Measurements from ENCODE around the gene LRRC7. TPM values are rescaled to one million over a fixed set of nuclear protein-coding genes. Genes with fewer than 3 reads are reported as not detected.

The LRRC7 gene
- total RNA-seq, 1 donor: under 0.01 TPM

- Histone ChIP-seq H3K9me3 (ENCODE audit: low read depth, low read length) (no peaks in the 10 kb centered on the region), H3K36me3 (ENCODE audit: insufficient read depth, low read length) (no peaks in the 10 kb centered on the region), H3K79me2 (ENCODE audit: insufficient read depth, low read length) (no peaks in the 10 kb centered on the region), H2AFZ (ENCODE audit: low read length) (no peak overlapping the region), H3K4me2 (ENCODE audit: insufficient read depth, low read length) (no peak overlapping the region), H3K4me3 (ENCODE audit: insufficient read depth, low read length) (no peak overlapping the region), H3K4me1 (ENCODE audit: insufficient read depth, low read length) (no peaks in the 10 kb centered on the region), H4K20me1 (ENCODE audit: insufficient read depth, low read length) (no peaks in the 10 kb centered on the region), H3K27ac (ENCODE audit: low read depth, low read length) (no peak overlapping the region), H3K27me3 (ENCODE audit: insufficient read depth, low read length) (no peaks in the 10 kb centered on the region)
- no peak for TF ChIP-seq CTCF (IDR thresholded peaks at IDR 0.05; ENCODE audit: extremely low read depth, low read depth, low read length)
- no peak for DNase-seq (ENCODE audit: insufficient read length, low spot score, missing footprints)
Observed at GRCh38 chr1:70017770-70018169, 450.0 kb downstream of the LRRC7 start.

DNA sequence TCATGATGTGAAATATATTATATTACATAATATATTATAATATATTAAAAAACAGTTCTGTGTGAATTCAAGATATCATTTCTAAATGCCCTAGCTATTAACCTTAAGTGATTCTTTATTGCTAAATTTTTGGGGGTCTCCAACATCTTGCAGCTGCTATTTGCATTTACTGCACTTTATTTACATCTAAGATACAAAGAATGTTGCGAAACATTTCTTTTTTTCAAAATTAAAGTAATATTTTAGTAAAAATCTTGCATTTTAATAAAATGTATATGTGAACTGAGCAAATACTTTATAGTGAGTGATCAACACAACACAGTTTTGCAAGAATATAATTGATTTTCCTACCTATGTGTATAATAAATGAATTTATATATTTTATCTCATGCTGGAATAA is 456.6 kb downstream of the LRRC7 start:
- Histone ChIP-seq H3K27ac (ENCODE audit: low read depth, low read length) (no peak overlapping the region), H3K4me2 (ENCODE audit: insufficient read depth, low read length) (no peak overlapping the region), H3K9me3 (ENCODE audit: low read depth, low read length) (no peaks in the 10 kb centered on the region), H3K4me1 (ENCODE audit: insufficient read depth, low read length) (no peaks in the 10 kb centered on the region), H2AFZ (ENCODE audit: low read length) (no peak overlapping the region), H4K20me1 (ENCODE audit: insufficient read depth, low read length) (no peaks in the 10 kb centered on the region), H3K27me3 (ENCODE audit: insufficient read depth, low read length) (no peaks in the 10 kb centered on the region), H3K36me3 (ENCODE audit: insufficient read depth, low read length) (no peaks in the 10 kb centered on the region), H3K79me2 (ENCODE audit: insufficient read depth, low read length) (no peaks in the 10 kb centered on the region), H3K4me3 (ENCODE audit: insufficient read depth, low read length) (no peak overlapping the region)
- no peak for TF ChIP-seq CTCF (IDR thresholded peaks at IDR 0.05; ENCODE audit: extremely low read depth, low read depth, low read length)
- DNase-seq (ENCODE audit: insufficient read length, low spot score, missing footprints): no peak

DNA sequence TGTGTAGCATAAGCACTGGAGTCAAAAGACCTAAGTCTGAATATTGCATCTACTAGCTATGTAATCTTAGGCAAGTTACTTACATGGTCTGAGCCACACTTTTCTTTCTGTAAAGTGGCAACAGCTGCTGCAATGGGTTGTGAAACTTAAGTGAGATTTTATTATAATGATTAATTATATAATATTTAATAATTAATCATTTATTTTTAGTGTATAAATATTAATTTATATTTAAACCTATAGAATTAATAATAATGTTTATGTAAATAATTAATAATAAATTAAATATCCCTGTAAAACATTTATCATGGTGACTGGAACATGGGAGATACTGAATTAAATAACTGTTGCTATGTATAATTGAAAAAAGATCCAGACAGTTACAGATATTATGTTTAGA is 457.3 kb downstream of the LRRC7 start:
- Histone ChIP-seq H3K4me1 (ENCODE audit: insufficient read depth, low read length) (no peaks in the 10 kb centered on the region), H3K27ac (ENCODE audit: low read depth, low read length) (no peak overlapping the region), H4K20me1 (ENCODE audit: insufficient read depth, low read length) (no peaks in the 10 kb centered on the region), H3K27me3 (ENCODE audit: insufficient read depth, low read length) (no peaks in the 10 kb centered on the region), H3K4me2 (ENCODE audit: insufficient read depth, low read length) (no peak overlapping the region), H3K36me3 (ENCODE audit: insufficient read depth, low read length) (no peaks in the 10 kb centered on the region), H3K9me3 (ENCODE audit: low read depth, low read length) (no peaks in the 10 kb centered on the region), H2AFZ (ENCODE audit: low read length) (no peak overlapping the region), H3K79me2 (ENCODE audit: insufficient read depth, low read length) (no peaks in the 10 kb centered on the region), H3K4me3 (ENCODE audit: insufficient read depth, low read length) (no peak overlapping the region)
- no peak for TF ChIP-seq CTCF (IDR thresholded peaks at IDR 0.05; ENCODE audit: extremely low read depth, low read depth, low read length)
- DNase-seq (ENCODE audit: insufficient read length, low spot score, missing footprints): no peak

DNA sequence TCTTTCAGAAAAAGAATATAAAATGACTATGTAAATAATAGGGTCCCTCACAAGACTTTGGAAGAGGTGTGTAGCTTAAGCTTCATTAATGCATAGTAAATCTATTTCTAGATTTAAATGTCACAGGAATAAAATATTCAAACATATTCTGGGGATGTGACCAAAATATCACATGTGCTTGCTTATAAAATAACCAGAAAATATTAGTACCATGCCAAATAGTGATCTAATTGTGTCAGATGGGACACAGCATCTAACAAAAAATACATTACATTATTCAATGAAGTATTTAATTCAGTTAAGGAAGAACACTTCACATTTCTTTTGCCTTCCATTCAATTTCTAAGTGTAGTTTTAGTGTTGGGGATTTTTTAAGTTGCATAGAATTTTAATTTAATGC is 458.1 kb downstream of the LRRC7 start:
- Histone ChIP-seq H3K4me2 (ENCODE audit: insufficient read depth, low read length) (no peak overlapping the region), H3K9me3 (ENCODE audit: low read depth, low read length) (no peaks in the 10 kb centered on the region), H3K36me3 (ENCODE audit: insufficient read depth, low read length) (no peaks in the 10 kb centered on the region), H4K20me1 (ENCODE audit: insufficient read depth, low read length) (no peaks in the 10 kb centered on the region), H3K27ac (ENCODE audit: low read depth, low read length) (no peak overlapping the region), H3K4me1 (ENCODE audit: insufficient read depth, low read length) (no peaks in the 10 kb centered on the region), H3K4me3 (ENCODE audit: insufficient read depth, low read length) (no peak overlapping the region), H3K79me2 (ENCODE audit: insufficient read depth, low read length) (no peaks in the 10 kb centered on the region), H2AFZ (ENCODE audit: low read length) (no peak overlapping the region), H3K27me3 (ENCODE audit: insufficient read depth, low read length) (no peaks in the 10 kb centered on the region)
- no peak for DNase-seq (ENCODE audit: insufficient read length, low spot score, missing footprints)
- TF ChIP-seq CTCF (IDR thresholded peaks at IDR 0.05; ENCODE audit: extremely low read depth, low read depth, low read length): no peak
